GM04504 (cell line): Measurements from ENCODE around the gene TUFT1.
A peak's percentile ranks its signal among the peaks of the same experiment; 100 is the strongest.

Source experiments
- DNase-seq: peaks from one replicate; pipeline ENCODE4 v3.0.0-alpha.2; 2012; ENCODE audit warnings: low read depth

Gene TUFT1

DNA sequence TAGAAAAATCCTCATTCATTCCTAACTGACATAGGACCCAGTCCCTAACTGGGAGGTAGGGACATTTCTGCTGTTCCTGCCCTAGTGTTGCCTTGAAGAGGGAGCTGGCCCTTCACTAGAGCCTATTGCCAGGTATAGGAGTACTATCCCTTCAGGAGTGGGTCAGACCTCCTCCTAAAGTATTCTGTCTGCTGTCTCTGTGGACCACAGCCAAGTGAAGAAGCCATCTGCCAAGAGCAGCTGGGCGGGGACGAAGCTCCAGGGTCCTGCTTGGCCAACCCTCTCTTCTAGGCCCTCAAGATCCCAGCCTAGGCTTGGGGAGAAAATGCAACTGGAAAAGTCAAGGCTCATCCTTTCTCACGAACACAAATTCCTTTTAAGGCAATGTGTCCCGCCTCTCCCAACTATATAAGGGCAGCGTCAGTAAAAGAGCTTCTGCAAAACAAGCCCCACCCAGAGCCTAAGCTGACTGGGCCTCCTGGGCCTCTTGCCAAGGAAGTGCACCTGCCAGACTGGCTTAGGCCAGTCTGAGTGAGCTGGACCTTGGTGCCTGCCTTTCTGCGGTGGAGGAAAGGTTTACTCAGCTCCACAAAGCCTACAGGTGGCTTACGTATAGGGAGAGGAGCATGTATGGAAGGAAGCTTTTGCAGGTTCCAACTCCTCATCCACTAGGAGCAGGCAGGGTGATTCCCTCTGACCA is 638 bp upstream of the TUFT1 start:
- peak; percentile 52 for DNase-seq

DNA sequence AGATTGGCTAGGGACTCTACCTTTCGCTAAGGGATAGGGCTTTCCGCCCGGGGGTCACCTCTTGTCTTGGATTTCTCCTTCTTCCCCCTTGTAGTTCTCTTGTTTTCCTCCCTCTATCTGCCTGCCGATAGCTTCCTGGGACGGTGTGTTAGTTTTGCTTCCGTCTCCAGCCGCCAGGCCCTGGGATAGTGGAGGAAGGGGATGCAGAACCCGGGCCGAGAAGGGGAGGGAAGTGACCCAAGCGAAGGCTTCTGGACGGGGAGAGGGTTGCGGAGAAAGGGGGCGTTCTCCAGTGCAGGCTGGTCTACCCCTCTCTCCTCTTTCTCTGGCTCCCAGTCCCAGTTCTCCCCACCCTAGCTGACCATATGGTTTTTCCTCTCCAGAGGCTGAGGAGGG is 871 bp downstream of the TUFT1 start:
- DNase-seq: no peak

DNA sequence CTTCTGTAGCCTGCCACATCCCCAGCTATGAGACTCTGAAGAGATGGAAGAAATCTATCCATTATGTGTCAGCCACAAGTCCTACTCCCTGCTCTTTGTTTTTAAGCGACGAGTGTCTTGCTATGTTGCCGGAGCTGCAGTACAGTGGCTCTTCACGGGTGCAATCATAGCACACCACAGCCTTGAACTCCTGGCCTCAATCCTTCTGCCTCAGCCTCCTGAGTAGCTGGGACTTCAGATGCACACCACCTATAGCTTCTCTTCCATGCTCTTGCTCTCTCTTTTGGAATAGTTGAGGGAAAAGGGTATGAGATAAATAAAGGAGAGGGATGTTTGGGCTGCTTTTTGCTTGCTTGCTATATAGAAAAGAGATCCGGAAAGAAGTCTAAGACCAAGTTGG is 1.6 kb downstream of the TUFT1 start:
- DNase-seq: no peak

DNA sequence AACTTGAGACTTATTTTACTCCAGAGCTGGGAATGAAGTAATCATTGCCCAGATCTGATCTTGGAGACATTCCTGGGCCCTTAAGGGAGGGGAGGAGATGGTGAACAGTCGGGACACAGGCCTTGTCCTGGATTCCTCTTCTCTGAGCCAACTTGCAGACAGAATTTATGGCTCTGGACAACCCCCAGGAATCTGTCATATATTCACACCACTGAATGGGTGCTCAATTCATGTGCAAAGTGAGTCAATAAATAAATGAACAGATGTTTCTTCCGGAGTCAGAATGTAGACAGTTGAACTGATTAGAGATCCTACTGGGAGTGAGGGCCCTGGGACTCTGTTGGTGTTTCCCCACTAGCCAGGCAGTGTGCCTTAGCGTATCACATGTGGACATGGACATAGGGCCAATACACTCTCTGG is 2.6 kb downstream of the TUFT1 start:
- peak; percentile 95 for DNase-seq

DNA sequence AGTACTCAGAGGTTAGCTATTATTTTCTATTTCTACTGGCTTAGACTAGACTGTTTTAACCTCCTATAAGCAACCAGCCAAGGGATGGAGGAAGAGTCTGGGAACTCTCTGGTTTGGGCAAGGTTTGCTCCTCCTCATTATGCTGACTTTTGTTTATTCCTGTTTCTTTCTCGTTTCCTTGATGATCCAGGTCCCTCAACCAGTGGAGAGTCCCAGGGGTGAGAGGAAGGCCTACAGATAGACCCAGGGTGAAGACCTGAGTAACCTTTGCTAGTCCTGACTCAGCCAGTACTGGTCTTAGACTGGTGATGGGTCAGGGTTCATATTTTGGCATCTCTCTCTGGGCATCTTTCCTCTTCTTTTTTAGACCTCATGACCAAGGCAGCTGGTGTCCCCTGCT is 5.4 kb downstream of the TUFT1 start:
- DNase-seq: no peak

DNA sequence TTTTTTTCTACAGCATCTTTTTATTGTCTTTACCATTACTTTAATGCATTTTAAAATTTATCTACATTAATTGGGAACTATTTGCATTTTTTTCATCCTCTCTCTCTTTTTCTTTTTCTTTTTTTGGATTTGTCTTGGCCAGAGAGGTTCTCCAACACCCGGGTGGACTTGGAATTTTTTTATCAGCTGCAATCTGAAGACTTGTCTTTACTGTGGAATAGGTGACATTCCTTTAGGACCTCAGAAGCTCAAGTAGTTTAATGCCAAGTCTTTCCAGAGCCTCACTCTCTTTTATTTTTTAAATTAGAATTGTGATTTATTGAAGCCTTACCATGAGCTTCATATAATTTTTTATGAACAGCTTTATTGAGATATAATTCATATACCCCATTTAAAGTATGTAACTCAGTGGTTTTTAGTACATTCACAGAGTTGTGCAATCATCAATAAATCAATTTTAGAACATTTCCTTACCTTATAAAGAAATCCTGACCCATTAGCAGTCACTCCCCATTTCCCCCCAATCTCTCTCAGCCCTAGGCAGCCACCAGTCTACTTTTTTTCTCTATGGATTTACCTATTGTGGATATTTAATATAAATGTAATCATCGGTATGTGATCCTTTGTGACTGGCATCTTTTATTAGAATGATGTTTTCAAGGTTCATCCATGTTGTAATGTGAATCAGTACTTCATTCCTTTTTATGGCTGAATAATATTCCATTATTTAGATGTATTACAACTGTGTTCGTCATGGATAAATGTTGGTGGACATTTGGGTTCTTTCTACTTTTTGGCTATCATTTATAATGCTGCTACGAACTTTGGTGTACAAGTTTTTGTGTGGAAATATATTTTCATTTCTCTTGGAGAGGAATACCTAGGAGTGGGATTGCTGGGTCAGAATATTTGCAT is 6.2 kb downstream of the TUFT1 start:
- DNase-seq: no peak

DNA sequence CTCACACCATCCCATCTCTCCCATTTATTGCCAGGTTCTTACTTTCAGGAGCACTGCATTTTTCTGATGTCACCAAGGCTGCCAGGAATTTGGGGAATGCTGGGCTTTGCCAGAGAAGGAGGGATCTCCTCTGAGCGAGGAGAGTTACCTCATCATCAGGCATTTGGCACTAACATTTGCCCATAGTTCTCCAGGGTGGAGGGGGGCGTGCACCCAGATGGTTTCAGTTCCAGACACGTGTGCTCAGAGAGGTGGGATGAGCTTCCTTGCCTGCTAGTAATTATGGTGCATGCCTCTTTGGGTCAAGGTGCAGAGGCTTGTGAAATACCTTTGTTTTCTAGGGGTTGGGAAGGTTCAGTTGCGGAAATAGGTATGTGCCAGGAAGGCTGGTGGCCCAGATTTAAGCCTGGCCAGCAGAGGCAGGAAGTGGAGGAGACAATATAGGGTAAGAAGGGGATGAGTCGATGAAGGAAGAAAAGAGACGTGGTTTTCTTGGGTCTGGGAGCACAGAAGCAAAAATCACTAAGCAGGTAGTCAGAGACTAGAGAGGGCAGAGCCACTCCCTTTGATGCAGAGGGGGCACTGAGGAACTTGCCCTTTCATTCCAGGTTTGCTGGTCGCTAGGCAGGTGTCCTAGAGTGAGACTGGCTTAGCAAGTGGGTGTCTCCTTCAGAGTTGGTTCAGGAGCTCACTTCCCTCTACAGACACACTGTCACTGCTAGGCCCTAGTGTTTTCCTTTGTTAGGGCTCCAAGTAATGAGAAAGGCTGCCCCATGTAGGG is 7.2 kb downstream of the TUFT1 start:
- DNase-seq: peak; percentile 89

DNA sequence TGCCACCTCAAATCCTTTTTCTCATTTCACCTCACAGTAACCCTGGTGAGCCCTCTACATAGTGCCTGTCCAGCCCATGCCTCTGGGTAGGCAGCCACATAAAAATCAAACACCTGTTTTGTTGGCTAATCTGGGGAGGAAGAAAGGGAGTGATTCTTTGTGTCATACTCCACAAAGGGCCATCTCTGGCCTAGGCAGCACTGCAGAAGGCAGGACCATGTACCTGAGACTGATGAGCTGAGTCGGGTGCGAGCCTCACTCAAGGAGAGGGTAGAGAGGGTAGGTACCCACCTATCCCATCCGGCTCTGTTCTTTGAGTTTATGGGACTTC is 7.8 kb downstream of the TUFT1 start:
- DNase-seq: no peak

DNA sequence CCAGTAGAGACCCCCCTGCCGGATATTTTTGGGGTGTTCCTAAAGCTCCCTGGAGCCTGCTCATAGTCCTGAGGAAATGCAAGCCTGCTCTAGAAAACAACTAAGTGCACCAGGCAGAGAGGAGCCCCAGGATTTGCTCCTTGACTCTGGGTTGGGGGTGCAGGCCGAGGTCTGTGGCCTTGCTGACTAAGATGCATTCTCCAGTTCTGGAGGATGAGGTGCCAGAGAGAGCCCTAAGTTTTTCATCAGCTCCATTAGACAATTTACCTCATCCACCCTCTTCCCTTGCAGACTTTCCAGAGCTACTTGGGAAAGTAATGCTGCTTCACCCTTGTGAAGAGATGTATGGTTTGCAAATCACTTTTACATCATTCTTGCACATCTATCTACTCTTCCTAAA is 9.1 kb downstream of the TUFT1 start:
- DNase-seq: no peak

DNA sequence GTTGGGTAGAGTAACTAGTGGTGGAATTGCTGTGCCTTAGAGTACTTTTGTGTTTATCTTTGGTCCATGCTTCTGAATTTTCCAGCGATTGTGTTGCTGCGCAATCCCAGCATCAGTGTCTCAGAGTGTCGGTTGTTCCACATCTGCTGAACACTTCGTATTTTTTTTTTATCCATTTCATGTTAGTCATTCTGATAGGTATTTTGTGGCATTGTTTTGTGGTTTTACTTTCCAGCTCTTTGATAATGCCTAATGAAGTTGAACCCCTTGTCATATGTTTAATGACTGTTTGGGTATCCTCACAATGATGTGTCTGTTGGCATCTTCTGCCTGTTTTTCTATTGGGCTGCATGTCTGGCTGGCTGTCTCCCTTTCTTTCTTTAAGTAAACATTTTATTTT is 13.6 kb downstream of the TUFT1 start:
- no peak for DNase-seq

DNA sequence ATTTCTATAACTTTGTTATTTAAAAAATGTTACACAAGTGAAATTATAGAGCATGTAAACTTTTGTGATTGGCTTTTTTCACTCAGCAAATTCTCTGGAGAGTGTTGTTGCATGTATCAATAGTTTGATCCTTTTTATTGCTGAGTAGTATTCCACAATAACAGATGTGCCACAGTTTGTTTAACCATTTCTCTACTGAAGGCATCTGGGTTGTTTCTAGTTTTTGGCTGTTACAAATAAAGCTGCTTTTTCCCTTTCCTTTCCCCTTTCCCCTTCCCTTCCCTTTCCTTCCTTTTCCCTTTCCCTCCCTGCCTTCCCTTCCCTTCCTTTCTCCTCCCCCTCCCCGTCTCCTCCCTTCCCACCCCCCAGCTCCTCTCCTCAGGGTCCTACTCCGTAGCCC is 15.9 kb downstream of the TUFT1 start:
- no peak for DNase-seq

DNA sequence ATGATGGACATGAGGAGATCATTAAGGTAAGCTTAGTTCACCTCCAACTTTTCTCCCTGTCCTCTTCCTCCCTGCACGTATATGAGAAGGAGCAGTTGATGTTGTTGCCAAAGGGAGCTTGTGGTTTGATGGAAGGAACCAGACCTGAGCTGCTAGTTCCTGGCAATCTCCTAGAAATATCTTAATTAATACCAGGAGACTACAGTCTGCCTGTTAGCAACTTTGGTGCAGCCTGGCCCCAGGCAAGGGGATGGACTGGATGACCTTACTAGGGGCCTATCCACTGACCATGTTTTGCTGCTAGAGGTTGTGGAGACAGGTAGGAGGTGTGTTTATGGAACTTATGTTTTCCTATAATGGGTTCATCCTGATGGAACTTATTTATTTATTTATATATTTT is 22.6 kb downstream of the TUFT1 start:
- no peak for DNase-seq

DNA sequence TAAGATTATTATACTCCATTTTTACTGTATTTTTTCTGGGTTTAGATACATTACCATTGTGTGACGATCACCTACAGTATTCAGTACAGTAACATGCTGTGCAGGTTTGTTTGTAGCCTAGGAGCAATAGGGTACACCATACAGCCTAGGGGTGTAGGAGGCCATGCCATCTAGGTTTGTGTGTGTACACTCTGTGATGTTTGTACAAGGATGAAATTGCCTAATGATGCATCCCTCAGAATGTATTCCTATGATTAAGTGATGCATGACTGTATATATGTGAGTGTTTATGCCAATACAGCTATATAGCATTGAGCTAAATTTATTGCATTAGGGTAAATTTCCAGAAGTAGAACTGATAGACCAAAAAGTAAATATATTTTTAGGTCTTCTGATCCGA is 23.3 kb downstream of the TUFT1 start:
- no peak for DNase-seq

DNA sequence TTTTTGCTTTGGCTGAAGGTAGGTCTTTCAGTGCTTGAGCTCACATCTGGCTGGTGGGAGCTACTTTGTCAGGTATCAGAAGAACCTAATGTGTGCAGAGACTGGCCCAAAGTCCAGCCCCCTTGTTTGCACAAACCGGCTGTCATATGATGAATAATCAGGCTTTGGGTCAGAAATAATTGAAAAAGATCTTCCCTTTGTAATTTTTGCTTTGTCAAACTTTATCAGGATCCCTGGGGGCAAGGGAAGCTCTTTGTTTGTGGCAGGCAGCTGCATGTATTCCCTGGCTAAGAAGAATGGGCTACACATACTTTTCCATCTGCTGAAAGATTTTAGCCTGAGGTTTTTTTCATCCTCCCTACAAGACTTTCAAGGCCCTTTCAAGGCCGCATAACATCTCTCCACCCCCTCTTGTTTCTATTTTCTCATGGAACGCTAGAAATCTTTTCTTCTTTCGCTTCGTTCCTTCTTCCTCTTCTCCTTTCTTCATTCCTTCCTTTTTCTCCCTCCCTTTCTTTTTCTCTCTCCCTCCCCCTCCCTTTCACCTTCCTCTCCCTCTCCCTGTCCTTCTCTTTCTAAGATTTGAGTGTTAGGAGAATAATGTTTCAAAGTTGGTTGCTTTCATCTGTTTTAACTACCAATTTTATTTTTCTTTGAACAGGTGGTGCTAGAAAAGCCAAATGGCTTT is 25.5 kb downstream of the TUFT1 start:
- DNase-seq: no peak

DNA sequence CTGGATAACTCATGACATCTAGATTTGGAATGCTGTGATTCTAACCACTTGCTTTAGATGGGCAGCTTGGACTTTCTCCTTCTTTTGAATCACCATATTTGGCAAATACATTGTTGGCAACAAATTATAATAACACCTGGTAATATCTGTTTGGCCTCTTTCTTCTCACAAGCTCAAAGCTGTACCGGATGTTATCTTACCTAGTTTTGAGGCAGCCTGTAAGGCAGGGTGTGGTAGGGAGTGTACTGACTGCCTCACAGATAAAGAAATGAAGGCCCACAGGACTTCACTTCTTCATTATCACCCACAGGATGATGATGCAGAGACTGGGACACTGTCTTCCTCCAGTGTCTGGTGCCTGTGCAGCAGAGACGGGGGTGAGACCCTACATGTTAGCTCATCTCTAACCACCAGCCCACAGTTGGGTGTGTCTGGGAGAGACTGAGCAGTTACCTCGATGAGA is 28.5 kb downstream of the TUFT1 start:
- no peak for DNase-seq

DNA sequence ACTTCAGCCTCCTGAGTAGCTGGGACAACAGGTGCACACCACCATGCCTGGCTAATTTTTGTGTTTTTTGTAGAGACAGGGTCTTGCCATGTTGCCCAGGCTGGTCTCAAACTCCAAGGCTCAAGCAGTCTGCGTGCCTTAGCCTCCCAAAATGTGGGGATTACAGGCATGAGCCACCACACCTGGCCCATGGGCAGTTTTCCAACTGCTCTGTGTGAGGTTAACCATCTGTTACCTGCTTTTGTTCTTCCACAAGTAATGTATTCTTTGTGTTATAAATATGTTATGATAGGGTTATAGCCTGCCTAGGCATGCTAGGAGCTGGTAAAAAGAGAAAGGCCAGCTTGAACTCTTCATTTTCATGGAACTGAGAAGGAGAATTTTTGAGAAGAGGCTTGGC is 30.7 kb downstream of the TUFT1 start:
- DNase-seq: no peak

DNA sequence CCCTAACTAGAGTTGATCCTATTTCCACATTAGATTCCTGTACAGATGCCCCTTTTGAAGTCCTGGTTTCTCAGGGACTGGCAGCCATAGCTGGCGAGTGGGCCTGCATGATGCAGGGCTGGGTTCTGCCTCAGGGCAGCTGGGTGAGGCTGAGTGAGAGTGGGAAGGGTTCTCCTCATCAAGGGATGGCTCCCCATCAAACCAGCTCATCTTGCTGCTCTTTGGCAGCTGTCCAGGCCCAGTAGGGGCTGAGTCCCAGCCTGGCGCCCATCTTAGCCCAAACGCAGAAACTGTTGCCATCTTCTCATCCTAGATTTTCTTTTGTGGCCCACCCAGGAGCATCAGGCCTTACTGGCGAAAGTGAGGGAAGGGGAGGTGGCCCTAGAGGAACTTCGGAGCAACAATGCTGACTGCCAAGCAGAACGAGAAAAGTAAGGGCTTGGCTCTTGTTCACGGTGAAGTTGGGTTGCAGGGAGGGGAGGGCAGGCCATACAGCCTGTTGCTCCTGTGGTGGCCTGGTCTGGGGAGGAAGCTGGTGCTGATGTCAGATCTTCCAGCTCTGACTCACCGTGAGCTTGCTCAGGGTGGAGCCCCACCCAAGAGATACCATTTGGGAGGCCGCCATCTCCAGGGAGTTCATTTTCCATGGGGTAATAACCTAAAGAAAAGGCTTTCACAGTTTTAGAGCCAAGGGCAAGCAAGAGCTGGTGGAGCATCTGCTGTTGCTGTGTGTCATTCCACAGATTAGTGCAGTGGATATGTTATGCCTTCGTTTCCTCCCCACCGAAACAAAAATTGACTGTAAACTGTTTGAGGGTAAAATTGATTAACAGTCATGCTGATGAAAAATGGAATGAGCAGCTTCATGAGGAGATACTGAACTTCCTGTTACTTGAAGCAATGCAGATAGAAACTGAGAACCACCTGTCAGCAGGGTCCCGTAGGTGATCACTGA is 34.7 kb downstream of the TUFT1 start:
- peak; percentile 57 for DNase-seq

DNA sequence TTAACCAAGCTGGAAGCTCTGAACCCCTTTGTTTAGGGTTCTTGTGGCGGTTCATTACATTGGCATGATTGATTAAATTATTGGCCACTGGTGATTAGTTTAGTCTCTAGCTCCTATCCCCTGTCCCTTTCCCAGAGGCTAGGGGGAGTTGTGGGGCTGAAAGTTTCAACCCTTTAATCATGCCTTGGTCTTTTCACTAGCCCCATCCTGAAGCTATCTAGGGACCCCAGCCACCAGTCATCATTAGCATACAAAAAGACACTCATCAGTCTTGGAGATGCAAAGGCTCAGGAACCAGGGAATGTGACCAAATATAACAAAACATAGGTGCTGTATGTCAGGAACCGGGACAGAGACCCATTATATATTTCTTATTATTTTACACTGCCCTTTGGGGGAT is 37.1 kb downstream of the TUFT1 start:
- DNase-seq: no peak

DNA sequence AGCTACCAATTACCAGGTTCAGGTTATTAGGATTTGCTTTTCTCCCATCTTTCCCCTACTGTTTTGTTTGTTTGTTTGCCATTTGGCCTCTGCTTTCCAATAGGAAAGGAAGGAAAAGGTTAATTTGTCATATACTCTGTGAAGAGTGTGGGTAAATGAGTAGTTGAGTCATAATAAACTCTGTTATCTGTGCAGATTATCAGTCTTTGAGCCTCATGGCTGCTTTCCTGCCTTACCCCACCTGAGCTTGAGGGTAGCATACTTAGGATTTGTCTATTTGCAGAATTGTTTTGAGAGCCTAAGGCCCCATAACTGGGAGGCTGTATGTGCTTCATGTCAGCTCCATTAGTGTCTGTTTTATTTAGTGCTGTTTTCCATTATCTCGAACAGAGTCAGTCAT is 38.8 kb downstream of the TUFT1 start:
- DNase-seq: no peak

DNA sequence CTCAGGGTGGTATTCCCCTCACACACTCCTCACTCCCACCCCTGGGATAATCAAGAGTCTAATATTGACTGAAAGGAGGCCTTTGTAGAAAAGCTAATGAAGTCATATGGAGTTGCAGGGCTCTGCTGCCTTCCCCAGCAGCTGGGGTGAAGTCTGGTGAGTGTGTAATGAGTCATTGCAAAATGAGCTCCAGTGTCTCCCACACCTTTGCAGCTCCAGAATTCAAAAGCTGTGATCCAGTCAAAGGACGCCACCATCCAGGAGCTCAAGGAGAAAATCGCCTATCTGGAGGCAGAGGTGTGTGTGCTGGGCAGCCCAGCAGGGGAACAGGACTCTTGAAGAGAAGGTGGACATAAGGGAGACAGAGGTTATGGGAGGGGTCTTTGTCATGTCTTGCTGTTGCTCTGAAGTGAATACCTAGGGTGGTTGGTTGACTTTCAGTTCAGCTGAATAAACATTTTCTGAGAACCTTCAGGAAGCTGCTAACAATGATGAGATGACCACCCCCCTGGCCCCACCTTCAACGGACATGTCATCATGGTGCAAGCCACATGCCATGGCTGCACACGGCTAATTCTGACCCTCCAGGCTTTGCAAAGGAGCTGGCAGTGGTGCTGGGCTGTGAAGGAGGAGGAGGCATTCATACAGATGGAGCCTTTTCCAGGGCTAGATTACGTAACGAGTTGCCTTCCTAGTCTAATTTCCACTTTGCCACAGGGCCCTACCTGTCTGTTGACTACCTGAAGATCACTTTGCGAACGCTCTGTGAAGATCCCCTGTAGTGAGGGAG is 39.5 kb downstream of the TUFT1 start:
- DNase-seq: no peak
